Stimulated activated CD8-positive, alpha-beta memory T cell treated with anti-CD3 and anti-CD28 coated beads, Interleukin-15, amount 100 ng/mL, for 1 hour (primary cell): ENCODE measurements around the gene PALLD.

ENCODE experiments used
- DNase-seq: peaks from one replicate; pipeline ENCODE4 v3.0.0-alpha.2; 2020; ENCODE audit warnings: low read depth

Gene PALLD

GRCh38 chr4:168765726-168766125 lies 268.9 kb downstream of the PALLD start:
- DNase-seq = no peak

DNA sequence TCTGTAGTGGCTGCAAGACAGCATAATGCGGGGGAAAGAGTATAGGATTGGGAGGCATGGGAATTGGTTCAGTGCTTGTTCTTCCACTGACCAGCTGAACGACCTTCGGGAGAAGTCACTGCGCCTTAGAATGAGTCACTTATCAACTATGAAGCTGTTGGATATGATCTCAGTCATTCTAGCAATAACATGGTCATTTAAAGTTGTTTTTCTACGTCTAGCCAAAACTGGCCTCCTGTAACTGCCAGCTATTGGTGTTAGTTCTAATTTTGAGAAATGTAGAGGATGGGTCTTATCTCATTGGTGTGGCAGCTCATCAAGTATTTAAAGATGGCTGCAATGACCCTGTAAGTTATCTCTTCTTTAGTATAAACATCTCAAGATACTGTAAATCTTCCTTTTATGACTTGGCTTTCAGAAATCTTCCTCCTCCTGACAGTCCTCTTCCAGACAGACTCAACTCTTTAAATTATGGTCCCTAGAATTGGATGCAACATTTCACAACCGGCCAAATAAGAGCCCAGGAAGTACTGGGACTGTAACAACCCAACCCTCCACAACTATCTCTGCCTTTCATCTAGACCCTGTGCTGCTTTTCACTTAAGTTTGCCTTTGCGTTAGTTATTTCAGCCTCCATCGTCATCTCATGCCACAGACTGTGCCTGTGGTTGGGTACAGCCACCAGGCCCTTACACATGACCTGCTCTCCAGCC lies 269.9 kb downstream of the PALLD start:
- no peak for DNase-seq

DNA sequence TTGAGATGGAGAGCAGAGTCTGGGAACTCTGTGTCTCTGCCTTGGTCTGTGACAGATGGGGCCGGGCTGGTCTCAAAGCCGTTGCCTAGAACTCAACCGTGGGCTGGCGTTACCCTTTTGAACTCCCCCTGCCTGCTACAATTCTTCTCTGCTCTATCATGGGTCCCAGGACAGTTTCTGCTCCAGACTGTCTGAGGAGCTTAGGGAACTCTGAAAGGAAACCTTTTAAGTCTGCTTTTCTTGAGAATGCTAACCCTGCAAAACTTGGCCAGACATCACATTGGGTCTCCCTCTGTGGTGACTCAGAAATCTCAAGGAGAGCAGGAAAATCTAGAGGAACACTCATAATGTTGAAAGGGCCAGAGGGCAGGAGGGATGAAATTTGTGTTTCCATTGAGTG lies 272.6 kb downstream of the PALLD start:
- DNase-seq = no peak

- DNase-seq = no peak
Measured at GRCh38 chr4:168769837-168770236, 273.0 kb downstream of the PALLD start.

DNA sequence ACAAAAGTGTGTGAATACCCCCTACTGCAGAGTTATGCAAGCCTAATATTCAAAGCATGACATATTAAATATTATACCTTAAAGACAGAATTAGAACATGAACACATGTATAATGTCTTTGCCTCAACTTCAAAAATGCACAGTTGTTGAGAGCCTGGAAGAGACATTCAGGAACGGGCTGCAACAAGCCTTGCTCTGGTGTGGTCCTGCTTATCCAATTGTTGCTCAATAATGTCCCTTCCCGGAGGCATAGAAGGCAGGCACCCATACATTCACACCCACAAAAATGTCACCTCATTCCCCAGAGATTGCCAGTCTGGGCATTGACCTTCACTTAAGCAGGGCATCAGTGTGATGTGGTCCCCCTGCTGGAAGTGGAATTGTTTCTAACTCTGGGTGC lies 274.4 kb downstream of the PALLD start:
- no peak for DNase-seq

- DNase-seq = no peak
Measured at GRCh38 chr4:168773388-168774195, 276.7 kb downstream of the PALLD start.

DNA sequence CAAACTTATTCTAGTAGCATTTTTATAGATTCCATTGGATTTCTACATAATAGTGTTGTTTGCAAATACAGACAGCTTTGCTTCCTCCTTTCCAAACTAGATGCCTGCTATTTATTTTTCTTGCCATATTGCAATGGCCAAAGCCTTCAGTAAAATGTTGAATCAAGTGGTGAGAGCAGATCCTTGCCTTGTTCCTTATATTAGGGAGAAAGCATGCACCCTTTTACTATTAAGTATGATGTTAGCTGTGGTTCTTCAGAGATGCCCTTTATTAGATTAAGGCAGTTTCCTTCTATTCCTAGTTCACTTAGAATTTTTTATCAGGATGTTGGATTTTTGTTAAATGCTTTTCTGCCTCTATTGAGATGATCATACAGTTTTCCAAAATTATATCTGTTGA lies 279.5 kb downstream of the PALLD start:
- no peak for DNase-seq

DNA sequence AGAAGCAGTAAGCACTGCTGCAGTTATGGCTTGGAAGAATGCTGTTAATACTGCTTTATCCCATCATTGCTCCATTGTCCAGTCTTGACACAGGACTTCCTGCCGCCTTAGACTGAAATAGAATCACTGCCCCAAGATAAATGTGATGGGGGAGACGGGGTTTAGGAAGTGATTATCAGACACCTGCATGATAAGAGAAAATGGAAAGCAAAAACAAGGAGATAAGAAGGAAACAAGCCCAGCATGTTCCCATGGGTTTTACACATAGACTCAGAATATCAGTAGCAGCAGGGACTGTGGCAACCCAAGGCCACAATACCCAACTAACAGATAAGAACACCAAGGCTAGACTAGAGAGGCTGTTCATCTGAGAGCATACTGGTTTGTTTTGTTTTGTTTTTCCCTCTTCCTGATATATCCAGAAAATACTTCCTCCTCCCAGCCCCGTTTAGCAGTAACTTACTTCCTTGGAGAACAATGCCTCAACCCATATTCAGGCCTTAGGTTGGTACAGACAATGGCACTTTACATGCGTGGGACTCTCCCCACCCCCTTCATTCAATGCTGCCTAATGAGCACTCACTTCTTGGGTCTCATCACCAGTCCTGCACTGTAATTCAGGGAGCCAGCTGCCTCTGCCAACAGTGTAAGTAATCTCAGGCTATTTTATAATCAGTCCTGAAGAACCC lies 280.6 kb downstream of the PALLD start:
- no peak for DNase-seq

DNA sequence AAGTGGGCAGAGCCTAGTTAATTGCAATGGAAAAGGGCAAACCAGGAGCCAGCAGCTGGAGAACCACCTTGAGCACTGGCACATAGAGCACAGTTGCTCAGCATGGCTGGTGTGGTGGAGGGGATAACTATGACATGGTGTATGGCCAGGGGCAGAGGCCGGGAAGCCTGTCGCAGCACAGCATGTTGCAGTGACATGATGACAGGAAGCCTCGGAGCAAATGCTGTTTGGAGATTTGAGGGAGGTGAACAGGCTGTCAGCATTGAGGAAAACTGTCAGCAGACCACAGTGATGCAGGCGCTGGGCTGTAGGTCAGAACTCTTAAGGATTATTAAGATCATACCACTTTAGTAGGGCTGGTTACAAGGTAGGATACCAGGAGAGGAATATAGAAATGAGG lies 284.5 kb downstream of the PALLD start:
- no peak for DNase-seq

DNA sequence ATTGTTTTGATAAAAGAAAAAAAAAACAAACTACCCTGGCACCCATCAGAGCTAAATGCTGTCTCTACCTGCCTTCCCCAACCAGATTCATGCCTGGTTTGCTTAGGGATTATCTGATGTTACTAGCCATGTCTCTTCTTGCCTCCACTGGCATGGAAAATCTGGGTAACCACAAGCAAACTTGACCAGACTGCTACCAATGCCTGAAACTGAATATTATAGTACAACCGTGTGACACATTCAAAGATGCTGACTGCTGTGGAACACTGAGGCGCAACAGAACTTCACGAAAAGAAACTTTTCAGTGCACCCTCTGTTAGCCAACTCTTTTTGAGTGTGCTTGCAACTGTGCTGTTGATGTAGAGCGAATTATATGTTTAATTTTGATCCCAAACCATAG lies 285.1 kb downstream of the PALLD start:
- DNase-seq = no peak

DNA sequence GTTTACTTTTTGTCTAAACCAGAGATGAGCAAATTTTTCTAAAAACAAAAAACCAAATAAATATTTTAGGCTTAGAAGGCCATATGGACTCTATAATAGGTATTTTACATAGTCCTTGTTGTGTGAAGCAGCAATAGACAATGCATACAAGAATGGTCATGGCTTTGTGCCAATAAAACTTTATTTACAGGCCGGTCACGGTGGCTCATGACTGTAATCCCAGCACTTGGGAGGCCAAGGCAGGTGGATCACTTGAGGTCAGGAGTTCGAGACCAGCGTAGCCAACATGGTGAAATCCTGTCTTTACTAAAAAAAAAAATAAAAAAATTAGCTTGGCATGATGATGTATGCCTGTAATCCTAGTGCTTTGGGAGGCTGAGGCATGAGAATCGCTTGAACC lies 285.6 kb downstream of the PALLD start:
- DNase-seq = no peak

- DNase-seq = no peak
Measured at GRCh38 chr4:168784786-168785461, 288.1 kb downstream of the PALLD start.

GRCh38 chr4:168787334-168787733 lies 290.5 kb downstream of the PALLD start:
- DNase-seq = no peak

DNA sequence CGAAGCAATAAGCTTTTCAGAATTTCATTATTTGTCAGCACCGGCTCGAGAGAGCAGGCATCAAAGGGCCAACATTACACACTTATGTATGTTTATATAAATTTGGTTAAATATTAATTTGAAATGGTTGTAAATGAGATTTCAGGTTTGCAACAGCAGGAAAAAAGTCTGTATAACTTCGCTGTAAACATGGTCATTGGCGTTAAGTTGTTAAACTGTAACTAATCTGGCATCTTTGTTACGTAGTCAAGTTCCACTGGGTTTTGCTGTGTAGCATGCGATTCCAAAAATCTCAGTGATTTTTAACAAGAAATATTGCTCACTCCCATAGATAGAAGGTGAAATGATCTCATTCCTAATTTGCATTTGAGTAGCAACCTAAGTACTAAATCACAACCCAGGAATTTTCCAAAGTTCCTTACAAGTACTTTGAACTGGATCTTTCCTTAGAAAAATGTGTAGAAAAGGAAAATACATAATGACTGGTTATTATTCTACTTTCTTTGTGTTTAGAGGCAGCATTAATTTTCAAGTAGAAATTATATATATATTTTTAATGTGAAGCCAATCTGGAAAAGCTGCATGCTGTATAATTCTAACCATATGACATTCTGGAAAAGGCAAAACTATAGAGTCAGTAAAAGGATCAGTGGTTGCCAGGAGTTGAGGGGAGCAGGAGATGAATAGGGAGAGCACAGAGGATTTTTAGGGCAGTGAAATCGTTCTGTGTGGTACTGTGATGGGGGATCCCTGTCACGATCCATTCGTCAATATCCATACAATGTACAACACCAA lies 291.1 kb downstream of the PALLD start:
- no peak for DNase-seq

GRCh38 chr4:168790898-168791297 lies 294.0 kb downstream of the PALLD start:
- DNase-seq = no peak

- DNase-seq = no peak
Measured at GRCh38 chr4:168791376-168791775, 294.5 kb downstream of the PALLD start.

DNA sequence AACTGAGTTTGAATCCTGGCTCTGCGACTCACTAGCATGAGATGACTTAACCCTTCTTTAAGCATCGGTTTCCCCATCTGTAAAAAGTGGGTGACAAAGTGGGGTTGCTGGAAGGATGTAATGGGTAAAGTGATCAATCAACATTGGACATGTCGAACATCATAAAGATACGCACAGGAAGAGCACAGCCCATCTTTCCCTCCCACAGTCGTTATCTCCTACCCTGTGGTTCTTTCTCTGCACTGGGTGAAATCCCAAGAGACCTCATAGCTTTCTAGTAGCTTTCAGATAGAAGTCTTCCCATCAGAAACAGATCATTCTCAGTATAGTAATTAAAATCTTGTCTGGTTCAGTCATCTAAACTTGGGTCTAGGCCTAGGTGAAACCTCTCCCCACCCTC lies 296.7 kb downstream of the PALLD start:
- no peak for DNase-seq

DNA sequence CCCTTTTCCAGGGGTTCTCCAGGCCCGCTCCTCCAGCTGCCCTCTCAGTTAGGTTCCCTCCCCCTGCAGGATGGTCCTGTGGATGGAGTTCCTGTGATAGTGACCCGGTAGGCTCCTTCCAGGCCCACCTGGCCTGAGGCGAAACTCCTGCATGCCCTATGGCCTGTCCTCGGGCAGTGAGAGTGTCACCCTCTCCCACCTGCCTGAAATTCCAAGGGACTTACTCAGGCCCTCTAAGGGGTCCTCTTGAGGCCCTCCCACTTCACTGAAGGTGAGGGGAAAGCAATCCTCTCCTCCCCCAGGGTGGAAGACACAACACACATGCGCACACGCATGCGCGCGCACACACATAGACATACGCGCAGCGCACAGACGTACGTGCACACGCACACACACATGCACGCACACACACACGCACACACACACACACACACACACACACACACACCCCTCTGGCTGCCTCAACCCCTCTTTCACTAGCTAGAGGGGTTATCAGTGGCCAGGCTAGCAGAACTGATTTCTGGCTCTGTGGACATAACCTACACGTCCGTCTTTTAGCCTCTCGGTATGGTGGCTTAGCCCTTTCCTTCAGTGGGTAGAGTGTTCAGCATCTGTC lies 297.3 kb downstream of the PALLD start:
- DNase-seq = no peak

- no peak for DNase-seq
Measured at GRCh38 chr4:168794881-168795280, 298.0 kb downstream of the PALLD start.

GRCh38 chr4:168795346-168795745 lies 298.5 kb downstream of the PALLD start:
- no peak for DNase-seq
